Type B pancreatic cell (in vitro differentiated cells): ENCODE results near the gene TMEM213. TPM values are rescaled to one million over a fixed set of nuclear protein-coding genes. Genes with fewer than 3 reads are reported as not detected.

Source experiments
- DNase-seq: peaks from one replicate; pipeline ENCODE4 v3.0.0; 2021; ENCODE audit warnings: mixed read lengths; ENCODE audit not compliant: unreplicated experiment; ENCODE audit errors: extremely low spot score
- H3K27ac Mint-ChIP-seq: 2 replicates; pipeline ENCODE4 v1.8.0; 2021; ENCODE audit warnings: mild to moderate bottlenecking, mixed read lengths
- H3K27me3 Mint-ChIP-seq: 2 replicates; pipeline ENCODE4 v1.8.0; 2021; ENCODE audit warnings: mixed read lengths
- H3K36me3 Mint-ChIP-seq: 2 replicates; pipeline ENCODE4 v1.8.0; 2021; ENCODE audit warnings: mixed read lengths
- H3K4me1 Mint-ChIP-seq: one replicate; pipeline ENCODE4 v1.8.0; 2021; ENCODE audit warnings: mixed read lengths; ENCODE audit not compliant: unreplicated experiment
- H3K4me3 Mint-ChIP-seq: 2 replicates; pipeline ENCODE4 v1.8.0; 2021; ENCODE audit warnings: mild to moderate bottlenecking, mixed read lengths
- H3K9me3 Mint-ChIP-seq: 2 replicates; pipeline ENCODE4 v1.8.0; 2021; ENCODE audit warnings: mixed read lengths
- total RNA-seq: library from RNA; stranded (reverse); gene quantifications from 2 replicates; pipeline ENCODE4 v1.2.1, GENCODE V29; 2021; ENCODE audit warnings: low replicate concordance
- TF ChIP-seq, protein P1 (sequence below): fragments of 200-600 bp; sonication (generic); conservative IDR thresholded peaks from 2 replicates; pipeline ENCODE4 v1.5.0; 2021; ENCODE audit warnings: antibody characterized with exemption, mild to moderate bottlenecking

The TMEM213 gene
- total RNA-seq, 1 donor from 2014 or later = not detected

DNA sequence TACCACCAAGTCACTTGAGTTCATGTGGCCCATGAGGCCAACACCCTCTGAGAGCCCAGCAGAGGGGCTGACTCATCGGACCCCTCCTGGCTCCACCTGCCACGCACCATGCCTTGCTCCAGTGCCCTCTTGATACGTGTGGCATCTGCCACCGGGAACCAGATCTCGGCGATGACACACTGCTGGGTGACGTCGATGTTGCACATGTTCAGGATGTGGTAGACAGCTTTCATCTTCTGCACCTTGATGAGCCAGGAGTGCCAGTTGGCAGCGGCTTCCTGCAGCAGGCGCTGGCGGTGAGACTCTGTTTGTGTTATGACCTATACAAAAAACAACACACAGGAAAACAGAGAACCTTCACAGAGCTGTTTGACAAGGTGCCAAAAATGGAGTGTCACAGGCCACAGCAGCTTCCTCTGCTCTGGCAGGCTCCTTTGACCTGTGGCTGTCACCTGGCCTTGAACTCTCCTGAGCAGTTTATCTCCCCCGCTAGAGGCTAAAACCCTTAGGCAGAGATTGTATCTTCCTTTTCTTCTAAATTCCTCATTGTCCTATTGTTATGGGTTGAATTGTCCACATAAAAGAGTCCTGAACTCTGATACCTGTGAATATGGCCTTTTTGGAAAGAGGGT lies 45.2 kb upstream of the TMEM213 start:
- TF ChIP-seq, protein P1, sequence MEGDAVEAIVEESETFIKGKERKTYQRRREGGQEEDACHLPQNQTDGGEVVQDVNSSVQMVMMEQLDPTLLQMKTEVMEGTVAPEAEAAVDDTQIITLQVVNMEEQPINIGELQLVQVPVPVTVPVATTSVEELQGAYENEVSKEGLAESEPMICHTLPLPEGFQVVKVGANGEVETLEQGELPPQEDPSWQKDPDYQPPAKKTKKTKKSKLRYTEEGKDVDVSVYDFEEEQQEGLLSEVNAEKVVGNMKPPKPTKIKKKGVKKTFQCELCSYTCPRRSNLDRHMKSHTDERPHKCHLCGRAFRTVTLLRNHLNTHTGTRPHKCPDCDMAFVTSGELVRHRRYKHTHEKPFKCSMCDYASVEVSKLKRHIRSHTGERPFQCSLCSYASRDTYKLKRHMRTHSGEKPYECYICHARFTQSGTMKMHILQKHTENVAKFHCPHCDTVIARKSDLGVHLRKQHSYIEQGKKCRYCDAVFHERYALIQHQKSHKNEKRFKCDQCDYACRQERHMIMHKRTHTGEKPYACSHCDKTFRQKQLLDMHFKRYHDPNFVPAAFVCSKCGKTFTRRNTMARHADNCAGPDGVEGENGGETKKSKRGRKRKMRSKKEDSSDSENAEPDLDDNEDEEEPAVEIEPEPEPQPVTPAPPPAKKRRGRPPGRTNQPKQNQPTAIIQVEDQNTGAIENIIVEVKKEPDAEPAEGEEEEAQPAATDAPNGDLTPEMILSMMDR = no peak
- no peaks in the 10 kb centered on the region for H3K36me3 Mint-ChIP-seq

DNA sequence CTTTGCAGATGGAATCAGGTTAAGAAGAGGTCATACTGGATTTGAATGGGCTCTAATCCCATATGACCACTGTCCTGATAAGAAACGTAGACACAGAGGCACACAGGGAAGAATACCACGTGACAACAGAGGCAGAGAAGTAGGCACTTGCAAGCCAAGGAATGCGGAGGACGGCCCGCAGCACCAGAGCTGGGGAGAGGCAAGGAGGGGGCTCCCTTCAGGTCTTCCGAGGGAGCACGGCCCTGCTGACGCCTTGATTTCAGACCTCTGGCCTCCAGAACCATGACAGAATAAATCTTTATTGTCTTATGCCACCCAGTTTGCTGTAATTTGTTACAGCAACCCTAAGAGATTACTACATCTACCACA lies 44.7 kb upstream of the TMEM213 start:
- TF ChIP-seq, protein P1 = no peak
- no peak for DNase-seq
- Mint-ChIP-seq H3K4me1 (peaks cover 30% of the 10 kb centered on the region), H3K36me3 (no peaks in the 10 kb centered on the region), H3K9me3 (no peaks in the 10 kb centered on the region), H3K4me3 (no peak overlapping the region), H3K27me3 (no peaks in the 10 kb centered on the region), H3K27ac (no peak overlapping the region)

More for the DNA sequence above, 45.2 kb upstream of the TMEM213 start:
- Mint-ChIP-seq H3K4me1 (peaks cover 30% of the 10 kb centered on the region), H3K4me3 (no peak overlapping the region), H3K27ac (no peak overlapping the region), H3K9me3 (no peaks in the 10 kb centered on the region), H3K27me3 (no peaks in the 10 kb centered on the region)
- DNase-seq = no peak

DNA sequence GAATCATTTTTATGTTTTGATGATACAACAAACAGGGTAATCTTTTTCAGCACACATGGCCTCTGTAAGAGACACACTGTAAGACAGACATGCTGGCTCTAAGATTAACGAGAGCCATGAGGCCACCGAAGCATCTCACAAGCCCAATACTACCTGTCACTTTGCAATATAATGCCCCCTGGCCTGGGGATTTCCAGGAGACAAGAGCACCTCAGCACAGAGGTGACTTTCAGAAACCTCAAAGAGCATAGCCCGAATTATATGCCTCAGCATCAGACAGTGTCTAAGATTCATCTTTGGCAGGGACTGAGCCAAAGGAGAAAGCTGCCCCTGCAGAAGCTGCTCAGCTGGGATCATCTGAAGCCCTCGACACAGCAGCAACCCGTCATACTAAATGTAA lies 44.2 kb upstream of the TMEM213 start:
- Mint-ChIP-seq H3K9me3 (no peaks in the 10 kb centered on the region), H3K27ac (no peak overlapping the region), H3K4me1 (peaks cover 30% of the 10 kb centered on the region), H3K4me3 (no peak overlapping the region), H3K36me3 (no peaks in the 10 kb centered on the region), H3K27me3 (no peaks in the 10 kb centered on the region)
- TF ChIP-seq, protein P1 = no peak
- no peak for DNase-seq

DNA sequence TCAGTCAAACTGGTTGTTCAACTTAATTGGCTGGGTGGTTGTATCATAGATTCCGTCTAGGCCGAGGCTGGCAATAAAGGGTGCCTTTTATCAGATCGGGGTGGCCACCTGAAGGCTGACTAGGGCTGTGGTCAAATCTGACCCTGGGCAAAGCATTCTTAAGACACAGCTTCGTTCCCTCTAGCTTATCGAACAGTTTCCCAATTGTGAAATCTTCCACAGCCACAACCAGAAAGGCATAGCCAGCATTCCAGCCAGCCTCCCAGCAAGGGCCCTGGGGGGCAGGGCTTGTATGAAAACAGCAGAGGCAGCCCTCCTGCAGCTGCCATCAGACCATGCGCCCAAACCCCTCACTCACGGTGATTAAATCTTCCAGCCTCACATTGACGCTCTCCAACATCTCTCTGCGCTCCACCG lies 42.5 kb upstream of the TMEM213 start:
- peaks cover 25% of the 10 kb centered on the region for H3K4me1 Mint-ChIP-seq
- H3K9me3 Mint-ChIP-seq = no peaks in the 10 kb centered on the region
- TF ChIP-seq, protein P1 = no peak
- H3K27me3 Mint-ChIP-seq = no peaks in the 10 kb centered on the region
- H3K27ac Mint-ChIP-seq = no peak overlapping the region
- no peak overlapping the region for H3K4me3 Mint-ChIP-seq
- no peak for DNase-seq
- no peaks in the 10 kb centered on the region for H3K36me3 Mint-ChIP-seq

DNA sequence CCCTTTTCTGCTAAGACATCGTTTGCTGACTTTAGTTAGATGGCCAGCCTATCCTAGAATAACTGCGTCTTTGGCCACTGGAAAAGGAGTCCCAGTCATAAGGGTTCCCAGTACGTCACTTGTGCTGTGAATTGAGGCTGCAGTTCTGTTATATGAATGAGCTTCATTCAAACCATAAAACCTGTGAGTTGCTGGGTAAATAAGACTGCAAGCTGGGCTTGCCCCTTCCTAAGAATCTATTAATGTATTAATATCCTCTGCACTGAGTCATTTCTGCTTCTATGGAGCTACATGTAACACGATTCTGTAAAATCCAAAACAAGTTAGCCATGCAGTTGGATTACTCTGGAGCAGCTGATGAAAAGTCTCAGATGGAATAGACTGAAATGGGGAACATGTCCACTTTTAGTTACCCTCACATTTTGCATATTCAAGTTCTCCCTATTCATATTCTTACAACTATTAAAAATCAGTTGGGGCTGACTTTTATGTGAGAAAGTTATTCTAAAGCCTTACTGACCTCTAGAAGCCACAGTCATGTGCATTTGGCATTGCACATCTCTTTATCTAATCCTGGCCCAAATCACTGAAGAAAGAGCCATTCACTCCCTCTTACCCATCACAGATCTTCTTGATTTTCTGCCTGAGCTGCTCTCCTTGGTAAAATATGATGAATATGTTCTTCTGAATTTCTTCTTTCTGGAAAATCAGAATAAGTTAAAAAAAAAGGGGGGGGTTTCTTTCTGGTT lies 41.8 kb upstream of the TMEM213 start:
- Mint-ChIP-seq H3K36me3 (no peaks in the 10 kb centered on the region), H3K27ac (no peak overlapping the region), H3K4me1 (peaks cover 20% of the 10 kb centered on the region)

More for the DNA sequence above, 41.8 kb upstream of the TMEM213 start:
- no peak overlapping the region for H3K4me3 Mint-ChIP-seq
- H3K27me3 Mint-ChIP-seq = no peaks in the 10 kb centered on the region
- H3K9me3 Mint-ChIP-seq = no peaks in the 10 kb centered on the region
- TF ChIP-seq, protein P1 = no peak
- no peak for DNase-seq
